ENCODE data around the gene ZIM2.

DNA sequence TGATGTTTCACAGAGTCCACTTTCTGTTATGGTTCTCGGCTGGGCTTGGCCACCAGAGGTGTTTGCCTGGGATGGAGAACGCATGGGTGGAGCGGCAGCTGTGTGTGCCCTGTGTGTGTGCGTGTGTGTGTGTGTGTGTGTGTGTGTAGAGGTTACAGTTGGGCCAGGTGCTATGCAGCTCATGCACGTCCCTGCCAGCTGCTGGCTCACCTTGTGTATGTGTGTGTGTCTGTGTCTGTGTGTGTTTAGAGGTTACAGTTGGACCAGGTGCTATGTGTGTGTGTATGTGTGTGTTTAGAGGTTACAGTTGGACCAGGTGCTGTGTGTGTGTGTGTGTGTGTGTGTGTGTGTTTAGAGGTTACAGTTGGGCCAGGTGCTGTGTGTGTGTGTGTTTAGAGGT lies 33.0 kb upstream of the ZIM2 start:
- TF ChIP-seq ZNF48 (tag by site-specific recombination; IDR thresholded peaks at IDR 0.05) (no peak), ZBTB17 (tag by site-specific recombination; IDR thresholded peaks at IDR 0.05) (no peak), ZNF654 (tag by site-specific recombination; IDR thresholded peaks at IDR 0.05; ENCODE audit: low read depth) (no peak)
- TF ChIP-seq, protein P1, sequence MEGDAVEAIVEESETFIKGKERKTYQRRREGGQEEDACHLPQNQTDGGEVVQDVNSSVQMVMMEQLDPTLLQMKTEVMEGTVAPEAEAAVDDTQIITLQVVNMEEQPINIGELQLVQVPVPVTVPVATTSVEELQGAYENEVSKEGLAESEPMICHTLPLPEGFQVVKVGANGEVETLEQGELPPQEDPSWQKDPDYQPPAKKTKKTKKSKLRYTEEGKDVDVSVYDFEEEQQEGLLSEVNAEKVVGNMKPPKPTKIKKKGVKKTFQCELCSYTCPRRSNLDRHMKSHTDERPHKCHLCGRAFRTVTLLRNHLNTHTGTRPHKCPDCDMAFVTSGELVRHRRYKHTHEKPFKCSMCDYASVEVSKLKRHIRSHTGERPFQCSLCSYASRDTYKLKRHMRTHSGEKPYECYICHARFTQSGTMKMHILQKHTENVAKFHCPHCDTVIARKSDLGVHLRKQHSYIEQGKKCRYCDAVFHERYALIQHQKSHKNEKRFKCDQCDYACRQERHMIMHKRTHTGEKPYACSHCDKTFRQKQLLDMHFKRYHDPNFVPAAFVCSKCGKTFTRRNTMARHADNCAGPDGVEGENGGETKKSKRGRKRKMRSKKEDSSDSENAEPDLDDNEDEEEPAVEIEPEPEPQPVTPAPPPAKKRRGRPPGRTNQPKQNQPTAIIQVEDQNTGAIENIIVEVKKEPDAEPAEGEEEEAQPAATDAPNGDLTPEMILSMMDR (tag by site-specific recombination; IDR thresholded peaks at IDR 0.05) = no peak
